ENCODE data around the gene CCDC66. TPM values are rescaled to one million over a fixed set of nuclear protein-coding genes. Genes with fewer than 3 reads are reported as not detected.

Gene CCDC66
- total and polyA plus RNA-seq, 2 experiments from 2014 or later = 21.6 to 23.8 TPM

GRCh38 chr3:56633602-56634535, 76.9 kb downstream of the CCDC66 start:
- Histone ChIP-seq H3K36me3 (peaks cover 28% of the 10 kb centered on the region), H3K9me3 (ENCODE audit: low read depth) (no peaks in the 10 kb centered on the region), H3K27me3 (no peaks in the 10 kb centered on the region), H3K4me3 (no peak overlapping the region), H3K27ac (peak overlapping the region; percentile 61), H3K4me1 (ENCODE audit: low read depth) (peaks cover 19% of the 10 kb centered on the region)
- peak in 1 of 2 donors; percentile 80 for DNase-seq (ENCODE audit: low read depth in 1 of 2, low spot score in 1 of 2)
- no peak for TF ChIP-seq CTCF (IDR thresholded peaks at IDR 0.05; ENCODE audit: low read depth, low read length)

GRCh38 chr3:56645407-56645806, 88.4 kb downstream of the CCDC66 start:
- DNase-seq (ENCODE audit: low read depth in 1 of 2, low spot score in 1 of 2) = no peak
- no peak overlapping the region for H3K4me3 ChIP-seq
- peaks cover 35% of the 10 kb centered on the region for H3K36me3 ChIP-seq
- no peaks in the 10 kb centered on the region for H3K9me3 ChIP-seq (ENCODE audit: low read depth)
- no peaks in the 10 kb centered on the region for H3K4me1 ChIP-seq (ENCODE audit: low read depth)
- TF ChIP-seq CTCF (IDR thresholded peaks at IDR 0.05; ENCODE audit: low read depth, low read length) = no peak
- no peaks in the 10 kb centered on the region for H3K27me3 ChIP-seq
- H3K27ac ChIP-seq = no peak overlapping the region

- Histone ChIP-seq H3K36me3 (peaks cover 47% of the 10 kb centered on the region), H3K9me3 (ENCODE audit: low read depth) (no peaks in the 10 kb centered on the region), H3K4me3 (no peak overlapping the region), H3K27me3 (no peaks in the 10 kb centered on the region), H3K27ac (no peak overlapping the region), H3K4me1 (ENCODE audit: low read depth) (no peaks in the 10 kb centered on the region)
- DNase-seq (ENCODE audit: low read depth in 1 of 2, low spot score in 1 of 2) = no peak
- no peak for TF ChIP-seq CTCF (IDR thresholded peaks at IDR 0.05; ENCODE audit: low read depth, low read length)
These were observed 97.5 kb downstream of the CCDC66 start for GRCh38 chr3:56654460-56654859.

DNA sequence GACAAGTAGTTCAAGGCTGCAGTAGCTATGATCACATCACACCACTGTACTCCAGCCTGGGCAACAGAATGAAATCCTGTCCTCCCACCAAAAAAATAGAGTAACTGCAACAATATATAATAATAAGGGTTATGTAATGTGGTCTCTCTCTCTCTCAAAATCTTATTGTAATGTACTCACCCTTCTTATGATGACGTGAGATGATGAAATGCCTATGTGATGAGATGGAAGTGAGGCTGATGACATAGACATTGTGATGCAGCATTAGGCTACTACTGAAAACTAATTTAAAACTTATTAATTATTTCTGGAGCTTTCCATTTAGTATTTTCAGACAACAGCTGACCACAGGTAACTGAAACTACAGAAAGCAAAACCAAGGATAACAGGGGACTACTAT, 98.7 kb downstream of the CCDC66 start:
- Histone ChIP-seq H3K9me3 (ENCODE audit: low read depth) (no peaks in the 10 kb centered on the region), H3K36me3 (peaks cover 56% of the 10 kb centered on the region), H3K4me1 (ENCODE audit: low read depth) (no peaks in the 10 kb centered on the region), H3K27ac (no peak overlapping the region), H3K4me3 (no peak overlapping the region), H3K27me3 (no peaks in the 10 kb centered on the region)
- no peak for TF ChIP-seq CTCF (IDR thresholded peaks at IDR 0.05; ENCODE audit: low read depth, low read length)
- DNase-seq (ENCODE audit: low read depth in 1 of 2, low spot score in 1 of 2) = peak in 1 of 2 donors; percentile 17

DNA sequence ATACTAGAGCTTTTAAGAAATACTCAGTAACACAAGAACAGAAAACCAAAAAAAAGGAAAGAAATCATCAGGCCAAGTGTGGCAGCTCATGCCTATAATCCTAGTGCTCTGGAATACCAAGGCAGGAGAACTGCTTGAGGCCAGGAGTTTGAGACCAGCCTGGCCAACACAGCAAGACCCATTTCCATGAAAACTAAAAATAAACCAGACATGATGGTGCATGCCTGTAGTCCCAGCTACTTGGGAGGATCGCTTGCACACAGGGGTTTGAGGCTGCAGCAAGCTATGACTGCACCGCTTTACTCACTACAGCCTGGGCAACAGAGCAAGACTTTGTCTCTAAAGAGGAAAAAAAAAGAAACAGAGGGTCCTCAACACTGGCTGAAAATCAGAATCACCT, 107.8 kb downstream of the CCDC66 start:
- no peaks in the 10 kb centered on the region for H3K9me3 ChIP-seq (ENCODE audit: low read depth)
- no peaks in the 10 kb centered on the region for H3K4me1 ChIP-seq (ENCODE audit: low read depth)
- no peak overlapping the region for H3K27ac ChIP-seq
- DNase-seq (ENCODE audit: low read depth in 1 of 2, low spot score in 1 of 2) = no peak
- no peaks in the 10 kb centered on the region for H3K27me3 ChIP-seq
- H3K4me3 ChIP-seq = no peak overlapping the region
- no peak for TF ChIP-seq CTCF (IDR thresholded peaks at IDR 0.05; ENCODE audit: low read depth, low read length)
- peaks cover 73% of the 10 kb centered on the region for H3K36me3 ChIP-seq

Measured in cardiac muscle cell (in vitro differentiated cells and primary cell).